GM19328 (cell line): ENCODE measurements around the gene GNAZ.
"Not testable (repeated sequence)": the region's sequence is repeated elsewhere in the genome, so short reads cannot be mapped to it uniquely, and the experiment has no call there.

Source experiments
- ATAC-seq: cut with Tn5 transposase; IDR thresholded peaks from one replicate; pipeline ENCODE4 v1.9.1; 2021; ENCODE audit warnings: mild to moderate bottlenecking, moderate library complexity; ENCODE audit not compliant: unreplicated experiment

The GNAZ gene

DNA sequence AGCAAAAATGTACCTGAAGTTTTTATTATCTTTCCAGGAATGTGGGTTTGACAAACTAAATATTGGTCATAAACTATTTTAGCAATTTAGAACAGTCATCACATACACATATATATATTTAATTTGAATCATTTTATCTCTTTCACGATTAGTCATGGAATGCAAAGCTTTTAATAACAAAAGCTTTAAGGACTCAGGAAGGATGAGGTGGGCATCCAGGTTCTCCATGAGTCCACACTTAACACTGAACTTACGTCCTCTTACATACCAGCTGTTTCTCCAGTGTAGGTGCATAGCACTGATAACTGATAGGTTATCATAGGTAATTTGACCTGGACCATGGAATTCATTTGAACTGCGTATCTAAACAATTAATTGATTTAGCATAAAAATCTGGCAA is 28.1 kb upstream of the GNAZ start:
- no peak for ATAC-seq

DNA sequence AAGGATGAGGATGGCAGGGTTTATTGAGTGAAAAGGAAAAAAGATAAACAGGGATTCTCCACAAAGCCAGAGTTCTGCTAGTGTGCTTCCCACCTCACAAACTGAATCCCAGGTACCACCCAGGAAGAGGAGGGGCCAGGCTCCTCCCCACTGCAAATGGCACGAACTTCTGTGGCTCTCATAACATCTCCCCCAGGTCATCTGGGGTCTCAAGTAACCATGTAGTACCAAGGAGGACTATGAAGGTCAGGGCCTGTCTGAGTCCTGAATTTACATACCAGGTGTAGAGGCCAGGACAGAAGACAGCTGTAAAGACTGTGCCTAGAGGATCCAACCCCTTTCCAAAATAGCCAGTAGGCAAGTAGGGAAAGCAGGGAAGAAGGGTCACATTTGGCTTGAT is 25.7 kb upstream of the GNAZ start:
- no peak for ATAC-seq

DNA sequence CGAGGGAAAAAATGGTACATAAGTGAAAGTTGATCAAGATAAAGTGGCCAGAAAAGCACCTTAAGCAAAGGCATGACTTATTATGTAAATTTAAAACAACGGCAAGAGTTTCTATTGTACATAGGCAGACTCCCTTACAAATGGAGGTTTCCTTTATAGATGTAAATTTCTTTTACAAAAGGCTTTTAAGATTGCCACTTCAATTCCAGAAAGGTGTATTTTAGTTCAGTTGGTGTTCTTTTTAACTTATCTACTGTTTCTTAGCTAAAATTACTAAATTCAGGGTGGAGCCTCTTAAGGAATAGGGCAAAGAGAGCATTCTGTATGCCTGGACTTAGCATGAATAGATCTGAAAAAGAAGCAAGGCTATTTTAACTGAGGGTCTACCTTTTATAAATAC is 24.9 kb upstream of the GNAZ start:
- ATAC-seq: no peak

DNA sequence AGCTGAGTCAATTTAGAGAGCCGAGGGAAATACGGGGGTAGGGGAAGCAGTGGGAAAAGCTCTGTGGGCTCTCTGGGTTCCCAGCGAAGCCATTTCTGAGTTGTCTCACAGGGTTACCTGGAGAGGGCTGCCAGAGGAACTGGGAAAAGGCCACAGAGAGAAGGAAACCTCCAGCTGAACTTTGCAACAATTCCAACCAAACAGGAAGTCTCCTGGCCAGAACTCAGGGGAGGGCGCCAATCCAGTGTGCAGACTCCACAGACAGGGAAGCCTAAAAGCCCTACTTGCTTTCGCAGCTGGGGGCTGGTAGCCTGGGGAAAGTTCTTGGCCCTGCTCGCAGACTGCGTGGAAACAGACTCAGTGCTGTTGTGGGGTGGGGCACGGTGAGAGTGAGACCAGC is 23.1 kb upstream of the GNAZ start:
- ATAC-seq: no peak

GRCh38 chr22:23047742-23048141 is 22.6 kb upstream of the GNAZ start:
- ATAC-seq: no peak

- ATAC-seq: not testable (repeated sequence)
Measured at GRCh38 chr22:23050546-23050945, 19.8 kb upstream of the GNAZ start.

GRCh38 chr22:23053051-23053707 is 17.1 kb upstream of the GNAZ start:
- no peak for ATAC-seq

GRCh38 chr22:23053912-23054530 is 16.3 kb upstream of the GNAZ start:
- no peak for ATAC-seq

DNA sequence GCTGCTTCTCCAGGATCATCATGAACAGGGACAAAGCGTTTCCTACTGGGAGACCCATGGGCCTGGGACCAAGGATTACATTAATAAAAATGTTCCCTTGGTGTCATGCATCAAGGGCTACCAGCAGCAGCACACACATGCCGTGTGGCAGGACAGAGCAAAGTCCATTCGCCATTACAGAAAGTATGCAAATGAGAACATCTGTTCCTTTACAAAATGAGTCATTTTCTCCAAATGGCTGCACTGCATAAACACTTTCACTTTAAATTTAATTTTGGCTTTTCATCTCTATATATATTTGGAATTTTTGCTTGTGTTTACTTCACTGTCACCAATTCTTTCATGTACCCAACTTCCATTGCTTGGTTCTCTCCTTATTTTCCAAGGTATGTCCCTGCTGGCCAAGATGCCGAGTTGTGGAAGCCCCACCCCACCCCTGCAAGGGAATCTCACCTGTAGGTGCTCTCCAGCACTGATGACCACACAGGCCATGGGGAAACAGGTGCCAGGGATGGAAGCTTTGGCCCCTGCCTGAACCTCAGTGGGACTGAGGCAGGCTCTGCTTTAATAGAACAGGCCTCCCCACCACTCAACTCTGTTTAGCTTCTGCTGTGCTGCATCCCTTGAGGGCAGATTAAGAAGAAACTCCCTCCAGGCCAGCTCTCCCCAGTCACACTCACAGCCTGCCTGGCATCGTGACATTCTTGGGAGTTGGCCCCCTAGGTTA is 15.6 kb upstream of the GNAZ start:
- ATAC-seq: no peak

DNA sequence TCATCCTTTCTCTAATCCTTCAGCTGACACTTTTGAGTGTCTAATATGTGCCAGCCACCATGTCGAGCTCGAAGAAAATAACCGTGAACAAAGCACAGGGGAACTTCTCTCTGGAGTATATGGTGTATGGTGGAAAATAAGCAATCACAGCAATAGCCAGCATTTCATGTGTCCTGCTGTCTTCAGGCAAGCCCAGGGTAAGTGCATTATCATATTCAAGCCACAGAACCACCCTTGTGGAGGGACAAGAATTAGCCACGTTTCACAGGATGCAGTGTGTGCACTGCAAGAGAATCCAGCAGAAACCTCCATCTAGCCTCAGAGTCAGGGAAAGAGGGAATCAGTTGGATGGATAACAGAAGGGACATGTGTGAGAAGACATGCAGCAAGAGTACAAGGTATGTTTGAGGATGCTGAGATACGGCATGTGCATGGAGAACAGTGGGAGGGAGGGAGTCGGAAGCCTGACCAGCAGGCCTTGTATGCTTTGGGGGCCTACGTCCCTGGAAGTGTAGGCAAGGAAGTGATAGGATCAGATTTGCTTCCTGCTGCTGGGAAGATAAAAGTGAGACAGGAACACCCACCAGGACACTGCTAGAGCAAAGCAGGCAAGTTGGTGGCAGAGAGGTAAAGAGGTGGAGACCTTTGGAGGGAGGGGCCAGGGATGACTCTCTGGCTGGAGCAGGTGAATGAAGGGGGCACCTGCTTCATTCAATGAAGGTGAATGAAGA is 14.7 kb upstream of the GNAZ start:
- ATAC-seq: no peak

GRCh38 chr22:23057331-23057730 is 13.0 kb upstream of the GNAZ start:
- ATAC-seq: no peak

GRCh38 chr22:23058063-23058462 is 12.3 kb upstream of the GNAZ start:
- no peak for ATAC-seq

- no peak for ATAC-seq
Measured at GRCh38 chr22:23058481-23059283, 11.6 kb upstream of the GNAZ start.

DNA sequence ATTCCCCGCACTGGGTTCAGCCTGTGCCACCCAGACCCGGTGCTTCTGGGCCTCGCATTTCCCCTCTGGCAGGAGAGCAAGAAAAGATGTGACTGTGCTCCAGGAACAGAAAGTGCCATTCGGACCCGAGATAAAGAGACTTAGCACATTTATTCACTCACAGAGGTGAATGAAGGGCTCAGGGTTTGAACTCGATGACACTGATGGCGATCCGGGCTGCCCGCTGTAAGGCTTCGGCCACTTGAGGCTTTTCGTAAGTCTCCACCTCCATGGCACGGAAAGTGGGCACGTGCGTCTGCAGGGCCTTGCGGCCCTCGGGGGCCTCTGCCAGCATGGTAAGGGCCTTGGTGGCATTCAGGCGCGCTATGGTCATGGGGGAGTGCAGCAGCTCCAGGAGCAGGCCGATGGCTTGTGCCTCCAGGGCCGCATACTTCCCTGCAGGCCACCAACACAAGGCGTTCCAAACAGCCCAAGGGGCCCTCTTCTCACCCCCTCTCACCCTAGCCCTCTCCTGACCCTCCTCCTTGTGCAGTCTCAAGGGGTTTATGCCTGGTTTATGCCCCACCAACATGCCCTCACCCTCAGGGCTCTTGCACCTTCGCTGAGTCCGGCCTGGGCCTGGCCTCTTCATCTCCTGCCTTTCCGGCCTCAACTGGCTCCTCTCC is 10.9 kb upstream of the GNAZ start:
- no peak for ATAC-seq

- no peak for ATAC-seq
Measured at GRCh38 chr22:23060612-23061400, 9.5 kb upstream of the GNAZ start.

DNA sequence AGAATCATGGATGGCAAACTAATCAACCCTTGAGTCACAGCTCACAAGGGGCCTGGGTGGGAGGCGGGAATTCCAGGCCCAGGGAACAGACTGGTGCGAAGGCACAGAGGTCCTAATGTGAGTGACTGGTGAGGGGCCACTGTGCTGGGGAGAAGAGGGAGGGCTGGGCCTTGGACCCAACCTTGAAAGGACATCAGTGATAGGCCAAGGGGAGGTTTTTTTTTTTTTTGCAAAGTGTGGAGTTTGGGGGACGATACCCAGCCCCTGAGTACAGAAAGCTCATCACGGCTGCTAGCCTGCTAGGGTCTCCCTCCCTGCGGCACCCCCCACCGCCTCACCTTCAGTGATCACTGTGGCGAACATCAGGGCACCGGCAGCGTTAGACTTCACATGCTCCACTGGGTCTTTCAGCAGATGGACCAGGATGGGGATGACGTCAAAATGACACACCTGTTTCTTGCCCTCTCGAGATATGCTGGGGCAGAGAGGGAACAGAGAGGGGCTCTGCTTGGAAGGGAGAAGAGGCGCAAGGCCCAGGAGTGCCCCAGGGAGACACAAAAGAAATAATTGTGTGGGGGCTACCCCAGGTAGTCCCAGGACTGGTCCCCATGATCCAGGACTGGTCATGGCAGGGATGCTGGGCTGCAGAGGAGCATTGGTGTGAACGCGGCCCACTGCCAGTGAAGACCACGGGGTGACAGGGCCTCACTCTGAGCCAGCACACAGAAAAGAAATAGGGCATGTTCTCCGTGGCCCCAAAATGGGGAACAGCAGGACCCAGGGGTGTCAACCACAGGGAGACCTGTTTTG is 8.6 kb upstream of the GNAZ start:
- ATAC-seq: no peak

DNA sequence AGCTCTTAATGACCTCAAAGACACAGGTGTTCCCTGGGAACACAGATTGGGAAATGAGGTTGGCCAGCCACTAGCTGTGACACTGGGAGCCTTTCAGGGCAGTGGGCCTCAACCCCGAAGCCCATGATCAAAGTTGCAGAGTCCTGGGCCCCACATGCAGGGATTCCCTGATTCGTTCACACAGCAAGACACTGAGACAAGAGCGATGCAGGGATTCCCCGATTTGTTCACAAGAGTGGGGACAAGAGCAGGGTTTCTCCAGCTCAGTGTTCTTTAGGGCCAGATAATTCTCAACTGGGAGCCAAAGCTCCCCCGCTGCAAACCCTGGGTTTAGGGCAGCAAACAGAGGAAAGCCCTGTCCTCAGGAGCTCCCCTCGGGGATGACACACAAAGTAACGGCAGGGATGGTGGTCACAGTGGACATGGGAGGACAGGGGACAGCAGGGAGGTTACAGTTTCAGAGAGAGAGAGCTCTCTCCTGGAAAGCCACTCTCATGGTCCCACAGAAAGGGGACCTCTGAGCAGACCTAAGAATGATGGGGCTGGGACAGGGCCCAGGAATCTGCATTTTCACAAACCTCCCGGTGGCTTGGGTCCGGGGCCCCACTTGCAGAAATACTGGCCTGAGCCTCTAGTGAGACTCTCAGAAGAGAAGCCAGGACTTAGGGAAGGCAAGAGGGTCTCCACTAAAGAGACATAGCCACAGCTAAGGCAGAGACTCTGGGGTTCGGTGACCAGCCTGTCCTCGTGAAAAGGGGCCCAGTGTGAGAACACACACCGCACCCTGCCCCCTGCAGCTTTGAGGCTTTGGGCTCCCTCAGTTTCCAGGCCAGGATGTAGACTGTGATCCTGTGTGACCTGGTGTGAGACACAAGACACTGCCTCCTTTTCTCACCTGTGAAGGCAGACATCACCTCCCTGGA is 7.4 kb upstream of the GNAZ start:
- ATAC-seq: no peak
